Hypothalamus (tissue), 51 donors: ENCODE data around the gene ADGRG2.

Source experiments
- DNase-seq, 51 donors: peaks; one replicate each; lab custom pipeline; 2025; lab: John Stamatoyannopoulos, UW

Gene ADGRG2

GRCh38 chrX:19121898-19122640 is at the start of gene ADGRG2:
Gene ADGRG2 (minus strand): TSS chrX:19122468. CDS start chrX:19068834, 53,634 bp downstream.
- peak in 4 of 51 donors; percentile 0 to 8 (median 1) for DNase-seq

- DNase-seq, result no peak
Measured at GRCh38 chrX:19168609-19169008, 46.3 kb upstream of the ADGRG2 start.

GRCh38 chrX:19162851-19163250 is 40.6 kb upstream of the ADGRG2 start:
- no peak for DNase-seq

GRCh38 chrX:19156186-19156585 is 33.9 kb upstream of the ADGRG2 start:
- no peak for DNase-seq

GRCh38 chrX:19152762-19153161 is 30.5 kb upstream of the ADGRG2 start:
- no peak for DNase-seq

- no peak for DNase-seq
Measured at GRCh38 chrX:19137067-19137466, 14.8 kb upstream of the ADGRG2 start.

- no peak for DNase-seq
Measured at GRCh38 chrX:19133784-19134183, 11.5 kb upstream of the ADGRG2 start.

GRCh38 chrX:19133231-19133630 is 11.0 kb upstream of the ADGRG2 start:
- no peak for DNase-seq

GRCh38 chrX:19130628-19131027 is 8.4 kb upstream of the ADGRG2 start:
- DNase-seq, result no peak

- no peak for DNase-seq
Measured at GRCh38 chrX:19129694-19130093, 7.4 kb upstream of the ADGRG2 start.

GRCh38 chrX:19127649-19128168 is 5.4 kb upstream of the ADGRG2 start:
- no peak for DNase-seq

GRCh38 chrX:19122641-19123009 is 357 bp upstream of the ADGRG2 start:
- no peak for DNase-seq

- DNase-seq, result no peak
Measured at GRCh38 chrX:19121466-19121865, 802 bp downstream of the ADGRG2 start.

GRCh38 chrX:19110642-19111041 is 11.6 kb downstream of the ADGRG2 start:
- no peak for DNase-seq

- DNase-seq, result no peak
Measured at GRCh38 chrX:19107035-19107434, 15.2 kb downstream of the ADGRG2 start.

GRCh38 chrX:19100586-19100985 is 21.7 kb downstream of the ADGRG2 start:
- no peak for DNase-seq

- DNase-seq, result no peak
Measured at GRCh38 chrX:19097553-19098283, 24.6 kb downstream of the ADGRG2 start.

GRCh38 chrX:19096586-19096985 is 25.7 kb downstream of the ADGRG2 start:
- DNase-seq, result no peak

- no peak for DNase-seq
Measured at GRCh38 chrX:19094654-19095053, 27.6 kb downstream of the ADGRG2 start.

- DNase-seq, result no peak
Measured at GRCh38 chrX:19091596-19091995, 30.7 kb downstream of the ADGRG2 start.

GRCh38 chrX:19089555-19090040 is 32.7 kb downstream of the ADGRG2 start:
- DNase-seq, result no peak
